ENCODE measurements around the gene RALGAPA1.
"Not testable (repeated sequence)": the region's sequence is repeated elsewhere in the genome, so short reads cannot be mapped to it uniquely, and the experiment has no call there.

RALGAPA1 gene

DNA sequence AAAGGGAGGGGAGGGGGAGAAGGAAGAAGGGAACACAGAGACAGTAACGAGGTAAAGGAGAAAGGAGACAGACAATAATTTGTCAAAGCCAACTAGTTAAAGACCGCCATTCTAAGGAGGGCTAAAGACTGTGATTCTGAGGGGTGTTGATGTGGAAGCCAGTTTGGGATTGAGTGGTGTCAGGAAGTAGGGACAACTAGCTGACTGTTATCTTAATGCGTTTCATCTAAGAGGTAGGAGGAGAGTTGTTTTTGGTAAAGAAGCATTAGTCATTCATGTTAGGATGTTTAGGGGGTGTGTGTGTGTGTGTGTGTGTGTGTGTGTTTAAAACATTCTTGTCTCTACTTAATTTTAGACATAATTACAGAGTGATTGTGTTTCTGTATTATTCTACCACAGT lies 180.1 kb downstream of the RALGAPA1 start:
- no peak for DNase-seq (ENCODE audit: low read depth in 2 of 2)

DNA sequence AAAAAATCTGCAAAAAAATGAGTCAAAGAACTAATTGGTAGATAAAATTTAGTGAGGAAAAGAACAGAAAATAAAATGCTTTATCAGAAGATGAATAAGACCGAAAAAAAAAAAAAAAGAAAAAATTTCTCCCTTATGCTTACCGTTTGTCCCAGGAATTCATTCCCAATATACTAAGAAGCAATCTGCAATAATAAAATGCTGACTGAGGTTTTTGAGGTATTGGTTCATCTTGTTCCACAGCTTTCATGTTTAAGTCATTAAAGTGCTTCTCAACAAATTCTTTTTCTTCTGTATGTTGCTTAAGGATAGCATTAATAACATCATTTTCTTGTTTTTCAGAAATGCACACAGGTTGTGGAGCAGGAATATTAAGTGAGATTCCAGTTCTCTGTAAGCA lies 182.1 kb downstream of the RALGAPA1 start:
- not testable (repeated sequence) for DNase-seq (ENCODE audit: low read depth in 2 of 2)

DNA sequence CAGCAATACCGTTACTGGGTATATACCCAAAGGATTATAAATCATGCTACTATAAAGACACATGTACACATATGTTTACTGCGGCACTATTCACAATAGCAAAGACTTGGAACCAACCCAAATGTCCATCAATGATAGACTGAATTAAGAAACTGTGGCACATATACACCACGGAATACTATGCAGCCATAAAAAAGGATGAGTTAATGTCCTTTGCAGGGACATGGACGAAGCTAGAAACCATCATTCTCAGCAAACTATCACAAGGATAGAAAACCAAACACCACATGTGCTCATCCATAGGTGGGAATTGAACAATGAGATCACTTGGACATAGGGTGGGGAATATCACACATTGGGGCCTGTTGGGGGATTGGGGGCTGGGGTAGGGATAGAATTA lies 187.1 kb downstream of the RALGAPA1 start:
- not testable (repeated sequence) for DNase-seq (ENCODE audit: low read depth in 2 of 2)

DNA sequence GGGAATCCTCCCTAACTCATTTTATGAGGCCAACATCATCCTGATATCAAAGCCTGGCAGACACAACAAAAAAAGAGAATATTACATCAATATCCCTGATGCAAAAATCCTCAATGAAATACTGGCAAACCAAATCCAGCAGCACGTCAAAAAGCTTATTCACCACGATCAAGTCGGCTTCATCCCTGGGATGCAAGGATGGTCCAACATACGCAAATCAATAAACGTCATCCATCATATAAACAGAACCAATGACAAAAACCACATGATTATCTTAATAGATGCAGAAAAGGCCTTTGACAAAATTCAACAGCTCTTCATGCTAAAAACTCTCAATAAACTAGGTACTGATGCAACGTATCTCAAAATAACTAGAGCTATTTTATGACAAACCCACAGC lies 189.1 kb downstream of the RALGAPA1 start:
- not testable (repeated sequence) for DNase-seq (ENCODE audit: low read depth in 2 of 2)

DNA sequence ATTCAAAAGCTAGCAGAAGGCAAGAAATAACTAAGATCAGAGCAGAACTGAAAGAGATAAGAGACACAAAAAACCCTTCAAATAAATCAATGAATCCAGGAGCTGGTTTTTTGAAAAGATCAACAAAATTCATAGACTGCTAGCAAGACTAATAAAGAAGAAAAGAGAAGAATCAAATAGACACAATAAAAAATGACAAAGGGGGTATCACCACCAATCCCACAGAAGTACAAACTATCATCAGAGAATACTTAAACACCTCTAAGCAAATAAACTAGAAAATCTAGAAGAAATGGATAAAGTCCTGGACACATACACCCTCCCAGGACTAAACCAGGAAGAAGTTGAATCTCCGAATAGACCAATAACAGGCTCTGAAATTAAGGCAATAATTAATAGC lies 189.6 kb downstream of the RALGAPA1 start:
- DNase-seq (ENCODE audit: low read depth in 2 of 2): not testable (repeated sequence)

DNA sequence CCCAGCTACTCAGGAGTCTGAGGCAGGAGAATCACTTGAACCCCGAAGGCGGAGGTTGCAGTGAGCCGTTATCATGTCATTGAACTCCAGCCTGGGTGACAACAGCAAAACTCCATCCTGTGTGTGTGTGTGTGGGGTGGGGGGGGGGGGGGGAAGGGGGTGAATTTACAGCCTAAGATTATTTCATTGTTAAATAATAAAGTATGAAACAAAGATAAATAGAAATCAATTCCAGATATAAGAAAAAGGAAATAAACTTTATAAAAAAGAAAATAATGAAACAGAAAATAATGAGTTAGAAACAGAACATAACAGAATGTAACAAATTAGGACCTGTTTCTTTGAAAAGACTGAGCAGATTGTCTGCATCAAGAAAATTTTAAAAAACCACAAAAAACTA lies 191.6 kb downstream of the RALGAPA1 start:
- no peak for DNase-seq (ENCODE audit: low read depth in 2 of 2)

DNA sequence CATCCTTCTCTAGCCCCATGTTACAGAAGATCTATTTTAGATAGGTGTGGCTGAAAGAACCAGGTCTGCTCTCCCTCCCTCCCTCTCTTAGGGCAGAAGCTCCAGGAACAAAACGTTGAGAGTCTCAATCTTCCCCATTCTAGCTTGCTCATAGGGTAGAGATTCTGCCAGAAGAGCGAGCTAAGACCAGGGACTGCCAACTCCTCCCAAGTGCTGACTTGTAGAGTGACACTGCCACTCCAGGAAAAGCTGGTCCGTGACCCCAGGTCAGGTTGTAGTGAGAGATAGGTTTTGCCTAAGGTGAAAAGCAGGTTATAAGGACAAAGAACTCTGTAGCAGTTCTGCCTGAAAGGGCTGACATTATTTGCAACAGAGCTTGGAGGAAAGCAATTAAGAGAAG lies 201.7 kb downstream of the RALGAPA1 start:
- DNase-seq (ENCODE audit: low read depth in 2 of 2): no peak

DNA sequence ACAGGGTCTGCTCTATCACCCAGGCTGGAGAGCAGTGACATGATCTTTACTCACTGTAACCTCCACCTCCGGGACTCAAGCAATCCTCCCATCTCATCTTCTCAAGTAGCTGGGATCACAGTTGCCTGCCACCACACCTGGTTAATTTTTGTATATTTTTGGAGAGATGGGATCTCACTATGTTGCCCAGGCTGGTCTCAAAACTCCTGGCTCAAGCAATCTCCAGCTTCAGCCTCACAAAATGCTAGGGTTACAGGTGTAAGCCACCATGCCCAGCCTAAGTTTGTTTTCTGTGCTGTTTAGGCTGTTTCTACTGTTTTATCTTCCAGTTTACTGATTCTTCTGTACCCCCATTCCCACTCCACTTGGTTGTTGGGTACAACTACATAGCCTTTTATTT lies 208.8 kb downstream of the RALGAPA1 start:
- no peak for DNase-seq (ENCODE audit: low read depth in 2 of 2)

DNA sequence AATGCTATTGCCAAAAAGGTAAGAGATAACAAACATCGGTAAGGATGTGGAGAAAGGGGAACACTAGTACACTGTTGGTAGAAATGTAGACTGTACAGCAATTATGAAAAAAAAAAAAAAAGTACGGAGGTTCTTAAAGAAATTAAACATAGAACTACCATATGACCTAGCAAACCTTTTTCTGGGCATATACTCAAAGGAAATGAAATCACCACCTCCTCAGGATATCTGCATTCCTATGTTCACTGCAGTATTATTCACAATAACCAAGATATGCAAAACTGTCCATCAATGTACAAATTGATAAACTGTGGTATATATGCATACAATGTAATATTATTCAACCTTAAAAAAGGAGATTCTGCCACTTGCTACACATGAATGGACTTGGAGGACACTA lies 214.5 kb downstream of the RALGAPA1 start:
- DNase-seq (ENCODE audit: low read depth in 2 of 2): no peak

DNA sequence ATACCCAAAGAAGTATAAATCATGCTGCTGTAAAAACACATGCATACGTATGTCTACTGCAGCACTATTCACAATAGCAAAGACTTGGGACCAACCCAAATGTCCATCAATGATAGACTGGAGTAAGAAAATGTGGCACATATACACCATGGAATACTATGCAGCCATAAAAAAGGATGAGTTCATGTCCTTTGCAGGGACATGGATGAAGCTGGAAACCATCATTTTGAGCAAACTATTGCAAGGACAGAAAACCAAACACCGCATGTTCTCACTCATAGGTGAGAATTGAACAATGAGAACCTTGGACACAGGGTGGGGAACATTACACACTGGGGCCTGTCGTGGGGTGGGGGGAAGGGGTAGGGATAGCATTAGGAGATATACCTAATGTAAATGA lies 221.7 kb downstream of the RALGAPA1 start:
- not testable (repeated sequence) for DNase-seq (ENCODE audit: low read depth in 2 of 2)

DNA sequence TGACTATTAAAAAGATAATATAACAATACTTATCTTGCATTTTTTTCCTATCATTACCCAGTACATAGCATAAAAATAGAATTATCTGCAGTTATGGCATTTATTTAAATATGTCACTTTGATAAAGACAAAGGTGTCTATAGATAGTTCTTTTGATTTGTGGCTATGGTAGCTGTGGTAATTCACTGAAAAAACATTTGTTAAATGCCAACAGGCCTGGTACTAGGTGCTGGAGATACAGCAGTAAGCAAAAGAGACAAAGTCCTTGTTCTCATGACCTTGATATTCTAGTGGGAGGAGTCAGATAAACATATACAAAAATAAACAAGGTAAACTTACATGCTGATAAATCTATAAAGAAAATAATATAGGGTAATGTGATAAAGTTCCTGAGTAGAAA lies 230.5 kb downstream of the RALGAPA1 start:
- no peak for DNase-seq (ENCODE audit: low read depth in 2 of 2)

DNA sequence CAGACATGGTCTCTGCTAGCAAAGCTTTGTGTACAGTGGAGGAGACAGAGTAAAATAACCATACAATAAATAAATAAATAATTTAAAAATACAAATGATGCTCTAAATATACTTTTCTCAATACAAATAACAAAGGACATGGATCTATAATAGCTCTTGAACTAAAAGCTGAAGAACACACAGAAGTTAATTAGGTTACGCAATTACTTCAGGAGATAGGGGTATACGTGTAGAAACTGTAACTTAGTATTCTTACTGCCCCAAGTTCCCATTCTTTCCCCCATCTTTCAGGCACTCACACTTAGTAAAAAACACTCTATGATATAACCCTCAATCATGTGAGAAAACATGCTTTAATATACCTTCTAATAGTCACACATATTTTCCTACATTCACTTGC lies 231.0 kb downstream of the RALGAPA1 start:
- no peak for DNase-seq (ENCODE audit: low read depth in 2 of 2)

DNA sequence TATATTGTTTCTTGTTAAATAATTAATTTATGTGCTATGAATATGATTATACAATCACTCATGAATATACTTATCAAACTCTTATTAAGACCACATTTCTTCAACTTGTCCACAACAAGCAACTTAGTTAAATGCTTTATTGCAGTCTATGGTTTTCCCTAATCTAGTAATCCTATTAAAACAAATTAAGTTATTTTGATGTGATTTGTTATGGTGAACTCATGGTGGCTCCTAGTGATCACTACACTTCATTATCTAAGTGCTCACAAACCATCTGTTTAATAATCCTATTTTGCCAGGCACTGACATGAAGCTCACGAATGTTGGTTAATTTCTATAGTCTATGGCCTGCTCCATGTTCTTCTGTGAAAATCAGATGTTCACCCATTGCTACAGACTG lies 232.2 kb downstream of the RALGAPA1 start:
- DNase-seq (ENCODE audit: low read depth in 2 of 2): no peak

DNA sequence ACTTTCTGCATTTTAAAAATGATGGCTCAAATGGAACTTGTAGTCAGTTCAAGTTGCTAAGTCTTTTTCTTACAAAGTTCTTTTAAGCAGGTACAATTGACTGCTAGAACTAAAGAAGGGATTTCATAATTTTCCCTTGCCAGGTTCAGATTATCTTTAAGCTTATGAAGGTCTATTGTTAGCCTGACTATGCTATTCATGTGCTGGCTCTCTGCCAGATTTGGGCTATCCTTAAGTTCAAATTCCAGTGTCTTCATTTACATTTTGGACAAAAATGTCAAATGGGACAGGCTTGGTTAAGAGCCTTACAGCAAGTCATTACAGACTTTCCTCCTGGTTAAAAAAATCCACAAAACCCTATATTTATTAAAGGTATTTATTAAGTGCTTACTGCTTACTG lies 232.8 kb downstream of the RALGAPA1 start:
- DNase-seq (ENCODE audit: low read depth in 2 of 2): no peak

DNA sequence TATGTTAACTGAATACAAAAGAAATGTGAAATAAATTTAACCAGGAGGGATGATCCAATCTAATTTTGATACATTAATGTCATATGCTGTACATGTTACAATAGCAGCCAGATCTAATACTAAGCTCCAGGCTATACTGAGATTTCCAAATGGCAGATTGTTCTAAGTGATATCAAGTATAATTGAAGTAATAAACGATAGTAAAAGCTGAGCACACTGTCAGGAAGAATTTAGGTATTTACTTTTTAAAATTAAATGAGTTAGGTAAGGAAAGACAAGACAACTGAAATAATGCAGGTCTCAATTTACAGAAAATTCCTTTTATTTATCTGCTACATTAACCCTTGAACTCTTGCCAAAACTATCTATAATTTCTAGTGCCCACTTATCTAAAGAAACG lies 235.2 kb downstream of the RALGAPA1 start:
- DNase-seq (ENCODE audit: low read depth in 2 of 2): no peak

DNA sequence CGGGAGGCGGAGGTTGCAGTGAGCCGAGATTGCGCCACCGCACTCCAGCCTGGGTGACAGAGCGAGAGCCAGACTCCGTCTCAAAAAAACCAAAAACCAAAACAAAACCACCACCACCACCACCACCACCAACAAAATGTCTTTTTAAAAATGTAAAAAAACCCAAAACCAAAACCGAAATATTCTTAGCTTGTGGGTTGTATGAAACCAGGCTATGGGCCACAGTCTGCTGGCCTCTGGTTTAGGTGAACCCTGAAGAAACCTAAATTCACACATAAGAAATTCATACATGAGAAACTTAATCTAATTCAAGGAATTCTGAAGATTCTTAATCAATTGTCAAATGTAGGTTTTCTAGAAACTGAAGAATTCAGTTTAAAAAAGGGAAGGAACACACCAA lies 237.5 kb downstream of the RALGAPA1 start:
- no peak for DNase-seq (ENCODE audit: low read depth in 2 of 2)

DNA sequence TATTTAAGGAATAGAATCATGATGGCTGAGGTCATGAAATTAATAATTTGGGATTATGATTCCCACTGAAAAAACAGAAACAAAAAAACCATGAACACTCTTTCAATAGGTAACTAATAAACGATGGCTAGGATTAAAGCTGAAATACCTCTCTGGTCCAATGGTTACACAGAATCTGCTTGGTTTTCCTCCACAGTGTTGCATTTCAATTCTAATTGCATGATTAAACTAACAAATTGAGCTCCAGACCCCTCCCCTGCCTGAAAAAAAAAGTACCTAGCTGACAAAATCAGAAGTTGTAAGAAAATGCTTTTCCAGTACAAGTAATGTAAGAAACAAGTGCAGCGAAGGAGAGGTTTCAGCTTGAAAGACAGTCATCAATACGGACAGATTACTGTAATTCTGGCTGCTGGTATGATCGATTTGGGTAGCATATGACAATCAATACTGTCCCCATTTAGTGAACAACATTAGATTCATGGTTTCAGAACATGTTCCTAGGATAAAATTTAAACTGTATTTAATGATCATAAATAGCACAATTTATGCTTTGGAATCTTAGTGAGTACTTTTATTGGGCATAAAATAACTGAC lies 243.1 kb downstream of the RALGAPA1 start:
- DNase-seq (ENCODE audit: low read depth in 2 of 2): no peak

DNA sequence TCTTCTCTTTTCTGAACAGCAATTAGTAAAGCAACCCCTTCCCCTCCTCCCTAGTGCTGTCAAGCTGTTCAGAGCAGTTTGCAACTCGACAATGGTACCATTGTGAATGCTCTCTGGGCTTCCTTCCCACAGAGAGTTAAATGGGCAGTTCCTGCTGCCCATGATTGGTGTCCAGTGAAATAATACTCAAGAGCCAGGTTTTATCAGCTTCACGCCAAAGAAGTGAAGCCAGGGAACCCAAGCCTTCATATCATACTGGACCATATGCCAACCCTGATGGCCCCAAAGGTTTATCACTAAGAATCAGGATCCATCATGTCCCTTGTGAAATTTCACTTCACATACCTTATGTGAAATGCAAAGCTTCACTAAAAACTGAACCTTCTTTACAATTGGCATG lies 250.4 kb downstream of the RALGAPA1 start:
- no peak for DNase-seq (ENCODE audit: low read depth in 2 of 2)

DNA sequence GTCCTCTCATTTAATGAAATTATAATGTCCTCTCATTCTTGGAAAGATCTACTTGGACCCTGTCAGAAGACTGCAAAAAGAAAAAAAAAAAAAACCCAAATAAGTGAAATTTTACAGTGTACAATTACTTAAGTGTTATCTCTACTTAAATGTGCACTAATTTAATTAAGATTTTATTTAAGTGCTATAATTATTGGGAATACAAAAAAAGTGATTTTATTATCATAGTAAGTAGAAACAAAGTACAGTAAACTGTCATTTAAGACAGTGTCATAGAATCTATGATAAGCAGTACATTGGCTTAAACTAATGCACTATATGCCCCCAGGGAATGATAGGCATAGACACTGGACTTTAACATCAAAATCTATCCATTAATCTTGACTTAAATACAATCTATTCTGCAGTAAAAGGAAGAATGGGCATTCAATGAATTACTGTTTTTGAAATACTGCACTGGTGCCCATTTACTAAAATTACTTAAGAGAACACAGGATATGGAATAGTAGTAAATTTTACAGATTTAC lies 251.8 kb downstream of the RALGAPA1 start:
- no peak for DNase-seq (ENCODE audit: low read depth in 2 of 2)

DNA sequence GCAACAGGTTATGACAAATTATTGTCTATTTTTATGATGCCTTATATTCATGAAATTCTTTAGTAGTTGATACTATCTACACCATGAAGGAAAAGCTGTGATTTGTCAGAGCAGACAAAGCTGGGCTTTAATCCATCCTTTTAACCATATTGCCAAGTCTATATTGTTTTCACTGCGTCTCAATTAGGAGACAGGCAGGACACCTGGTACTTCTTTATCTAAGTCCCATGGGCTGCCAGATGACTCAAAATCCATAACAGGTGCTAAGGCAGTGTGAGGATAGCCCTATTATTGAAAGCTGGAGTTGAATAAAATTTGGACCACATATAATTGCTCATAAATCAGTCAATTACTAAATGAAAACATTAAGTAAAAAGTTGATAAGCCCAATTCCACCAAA lies 252.5 kb downstream of the RALGAPA1 start:
- DNase-seq (ENCODE audit: low read depth in 2 of 2): no peak

DNA sequence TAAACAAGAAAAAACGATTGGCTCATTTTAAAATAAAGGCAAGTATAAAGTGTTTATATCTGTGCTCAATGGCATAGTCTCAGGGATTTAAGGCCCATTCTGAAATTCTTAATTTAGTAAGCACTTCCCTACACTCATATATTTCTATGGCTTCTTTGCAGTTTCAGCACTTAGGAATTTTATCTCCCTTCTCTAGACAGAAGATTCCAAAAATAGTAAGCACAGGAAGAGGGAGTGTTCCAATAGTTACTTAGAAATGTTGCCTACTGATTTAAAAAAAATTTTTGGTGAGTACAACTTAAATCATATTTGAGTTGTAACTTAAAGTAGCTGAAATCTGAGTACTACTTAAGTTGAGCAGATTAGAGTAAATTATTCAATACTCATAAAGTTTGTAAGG lies 255.3 kb downstream of the RALGAPA1 start:
- DNase-seq (ENCODE audit: low read depth in 2 of 2): no peak

DNA sequence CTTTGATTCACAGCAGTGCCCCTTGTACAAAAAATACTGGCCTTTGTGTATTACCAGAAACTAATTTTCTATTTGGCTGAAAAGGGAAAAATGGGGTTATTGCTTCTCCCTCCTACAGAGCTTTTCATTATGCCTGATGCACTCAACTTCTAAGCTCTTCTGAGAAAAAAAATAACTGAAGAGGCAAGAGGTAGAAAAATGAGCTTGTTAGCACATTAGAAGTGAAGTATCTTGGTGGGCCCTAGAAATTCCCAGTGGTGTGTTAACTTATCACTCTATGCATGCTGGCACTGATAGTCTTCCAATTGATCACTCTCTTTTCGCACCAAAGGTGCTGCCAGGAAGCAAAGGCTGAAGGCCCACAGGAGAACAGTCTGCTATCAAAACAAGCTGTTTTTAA lies 258.0 kb downstream of the RALGAPA1 start:
- DNase-seq (ENCODE audit: low read depth in 2 of 2): no peak

DNA sequence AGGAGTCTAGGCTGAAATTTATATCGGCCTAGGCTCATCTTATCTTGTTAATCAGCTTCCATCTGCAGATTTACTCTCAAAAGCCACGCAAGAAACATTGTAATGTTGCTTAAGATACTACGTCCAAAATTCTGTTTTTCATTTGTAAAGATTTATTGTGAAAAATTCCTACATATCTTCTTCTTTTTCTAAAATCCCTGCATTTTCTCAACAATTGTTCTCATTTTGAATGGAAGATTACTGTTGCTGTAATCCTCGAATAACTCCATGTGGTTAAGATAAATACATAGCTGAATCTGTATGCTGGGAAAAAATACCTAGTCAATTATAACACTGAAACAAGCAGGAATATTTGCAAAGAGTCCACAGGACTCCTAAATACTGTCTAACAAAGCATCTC lies 259.5 kb downstream of the RALGAPA1 start:
- no peak for DNase-seq (ENCODE audit: low read depth in 2 of 2)

DNA sequence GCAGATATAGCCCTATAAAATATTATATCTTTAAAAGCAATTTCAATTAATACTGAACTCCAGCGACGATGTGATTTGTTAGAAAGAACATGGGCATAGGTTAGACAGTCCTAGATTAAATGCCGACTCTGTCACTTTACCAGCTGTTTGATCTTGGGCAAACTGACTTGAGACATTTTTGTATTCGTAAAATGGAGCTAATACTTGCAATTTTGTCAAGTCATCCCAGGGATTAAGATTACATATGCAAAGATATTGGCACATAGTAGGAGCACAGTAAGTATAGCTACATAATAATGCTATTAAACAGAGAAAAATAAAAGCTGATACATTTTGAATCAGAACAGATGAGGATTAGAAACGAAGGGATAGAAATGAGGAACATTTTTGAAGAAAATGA lies 266.1 kb downstream of the RALGAPA1 start:
- no peak for DNase-seq (ENCODE audit: low read depth in 2 of 2)
